Tibial nerve (tissue), 3 donors: ENCODE data around the gene ARHGAP44.
"Not testable (repeated sequence)": the region's sequence is repeated elsewhere in the genome, so short reads cannot be mapped to it uniquely, and the experiment has no call there.

ENCODE experiments used
- POLR2A ChIP-seq, 2 donors: fragments of 450-650 bp; IDR thresholded peaks; one replicate each; pipeline ENCODE4 v1.6.1; 2017; ENCODE audit warnings: antibody characterized with exemption in 2 of 2, mild to moderate bottlenecking in 2 of 2, moderate library complexity in 2 of 2
- TF ChIP-seq, protein P1 (sequence below), 5 experiments: fragments of 200-600 bp in 3 of 5; fragments of 450-650 bp in 2 of 5; sonication (generic) in 3 of 5; IDR thresholded peaks; one replicate each; pipeline ENCODE4 v1.5.1; 2016 to 2019; ENCODE audit warnings: antibody characterized with exemption in 5 of 5, mild to moderate bottlenecking in 3 of 5, moderate library complexity in 2 of 5

GRCh38 chr17:12873415-12874125 is 84.3 kb downstream of the ARHGAP44 start:
- TF ChIP-seq, protein P1, sequence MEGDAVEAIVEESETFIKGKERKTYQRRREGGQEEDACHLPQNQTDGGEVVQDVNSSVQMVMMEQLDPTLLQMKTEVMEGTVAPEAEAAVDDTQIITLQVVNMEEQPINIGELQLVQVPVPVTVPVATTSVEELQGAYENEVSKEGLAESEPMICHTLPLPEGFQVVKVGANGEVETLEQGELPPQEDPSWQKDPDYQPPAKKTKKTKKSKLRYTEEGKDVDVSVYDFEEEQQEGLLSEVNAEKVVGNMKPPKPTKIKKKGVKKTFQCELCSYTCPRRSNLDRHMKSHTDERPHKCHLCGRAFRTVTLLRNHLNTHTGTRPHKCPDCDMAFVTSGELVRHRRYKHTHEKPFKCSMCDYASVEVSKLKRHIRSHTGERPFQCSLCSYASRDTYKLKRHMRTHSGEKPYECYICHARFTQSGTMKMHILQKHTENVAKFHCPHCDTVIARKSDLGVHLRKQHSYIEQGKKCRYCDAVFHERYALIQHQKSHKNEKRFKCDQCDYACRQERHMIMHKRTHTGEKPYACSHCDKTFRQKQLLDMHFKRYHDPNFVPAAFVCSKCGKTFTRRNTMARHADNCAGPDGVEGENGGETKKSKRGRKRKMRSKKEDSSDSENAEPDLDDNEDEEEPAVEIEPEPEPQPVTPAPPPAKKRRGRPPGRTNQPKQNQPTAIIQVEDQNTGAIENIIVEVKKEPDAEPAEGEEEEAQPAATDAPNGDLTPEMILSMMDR (IDR thresholded peaks at IDR 0.05), result not testable (repeated sequence)
- not testable (repeated sequence) for TF ChIP-seq POLR2A (IDR thresholded peaks at IDR 0.05)
